Spinal cord (tissue), 10 donors: ENCODE measurements around the gene WDR59. TPM values are rescaled to one million over a fixed set of nuclear protein-coding genes. Genes with fewer than 3 reads are reported as not detected.
"Not testable (repeated sequence)": the region's sequence is repeated elsewhere in the genome, so short reads cannot be mapped to it uniquely, and the experiment has no call there.

ENCODE experiments used
- DNase-seq, 6 donors: peaks; one replicate each; pipeline versions ENCODE4 v3.0.0 to v3.0.0-alpha.2; 2013 to 2015; ENCODE audit warnings: low spot score in 6 of 6, low read depth in 4 of 6
- H3K27ac ChIP-seq: one replicate; pipeline ENCODE4 v1.5.1; 2013; ENCODE audit warnings: low read depth, low read length, control low read depth
- H3K27me3 ChIP-seq: one replicate; pipeline ENCODE4 v1.6.1; 2013; ENCODE audit warnings: low read length; ENCODE audit not compliant: control insufficient read depth, insufficient read depth
- H3K36me3 ChIP-seq: one replicate; pipeline ENCODE4 v1.6.1; 2013; ENCODE audit warnings: low read length; ENCODE audit not compliant: control insufficient read depth, insufficient read depth
- H3K4me1 ChIP-seq: one replicate; pipeline ENCODE4 v1.6.1; 2013; ENCODE audit warnings: low read length; ENCODE audit not compliant: control insufficient read depth, insufficient read depth
- H3K4me3 ChIP-seq: one replicate; pipeline ENCODE4 v1.5.1; 2013; ENCODE audit warnings: low read depth, low read length, control low read depth
- H3K9me3 ChIP-seq: one replicate; pipeline ENCODE4 v1.6.1; 2013; ENCODE audit warnings: low read length; ENCODE audit not compliant: control insufficient read depth, insufficient read depth
- WGBS: methylation state at CpG from one replicate; pipeline ENCODE4 v1.1.5; 2013; ENCODE audit warnings: missing lambda C conversion rate; ENCODE audit not compliant: insufficient coverage; 5-methylcytosine and 5-hydroxymethylcytosine counted together
- polyA plus RNA-seq, 2 donors: library from polyadenylated mRNA; unstranded; fragments of 120-200 nt; gene quantifications; one replicate each; pipeline ENCODE4 v1.2.1, GENCODE V29; 2013; ENCODE audit not compliant: insufficient read length in 2 of 2
- total RNA-seq, 2 donors: library from RNA; depleted of rRNA in 1 of 2; stranded (reverse); fragments of 120-200 nt in 1 of 2; fragments of >200 nt in 1 of 2; gene quantifications; one replicate each; pipeline versions ENCODE4 v1.2.3 to v1.2.4, GENCODE V29; 2013 to 2014
- donor health status: healthy.

WDR59 gene
- total and polyA plus RNA-seq, 4 donors: 30.2 to 103 (median 56.5) TPM

- H3K36me3 ChIP-seq: no peaks in the 10 kb centered on the region
- DNase-seq: peak in 4 of 6 donors; percentile 11 to 81 (median 33)
- H3K27ac ChIP-seq: peak overlapping the region; percentile 67
- H3K27me3 ChIP-seq: no peaks in the 10 kb centered on the region
- no peaks in the 10 kb centered on the region for H3K9me3 ChIP-seq
- WGBS: under 1% methylated on average over 71 of the region's 71 CpGs
- H3K4me1 ChIP-seq: peaks cover 23% of the 10 kb centered on the region
- peak overlapping the region; percentile 77 for H3K4me3 ChIP-seq
These were observed 14.9 kb upstream of the WDR59 start for GRCh38 chr16:74999609-75000480.

GRCh38 chr16:74999219-74999608 is 14.3 kb upstream of the WDR59 start:
- Histone ChIP-seq H3K27me3 (no peaks in the 10 kb centered on the region), H3K36me3 (no peaks in the 10 kb centered on the region), H3K9me3 (no peaks in the 10 kb centered on the region), H3K4me3 (peak overlapping the region; percentile 77), H3K27ac (peak overlapping the region; percentile 61), H3K4me1 (peaks cover 23% of the 10 kb centered on the region)
- WGBS: under 1% methylated on average over 36 of the region's 44 CpGs
- peak in 4 of 6 donors; percentile 15 to 72 (median 44) for DNase-seq

GRCh38 chr16:74998481-74999218 is 13.7 kb upstream of the WDR59 start, which contains the start of gene ZNRF1:
TSS of gene ZNRF1 (plus strand) at chr16:74999024. CDS start at chr16:74999672, 648 bp downstream.
- Histone ChIP-seq H3K36me3 (no peaks in the 10 kb centered on the region), H3K4me1 (peaks cover 23% of the 10 kb centered on the region), H3K9me3 (no peaks in the 10 kb centered on the region), H3K27ac (peak within 1 kb of the TSS; percentile 67), H3K27me3 (no peaks in the 10 kb centered on the region), H3K4me3 (peak within 1 kb of the TSS; percentile 77)
- peak; percentile 58 to 94 (median 76) for DNase-seq
- WGBS: under 1% methylated on average over 58 of the region's 73 CpGs

GRCh38 chr16:74997042-74997491 is 12.1 kb upstream of the WDR59 start:
- WGBS: 95% methylated on average over 4 of the region's 8 CpGs
- no peaks in the 10 kb centered on the region for H3K36me3 ChIP-seq
- H3K4me3 ChIP-seq: no peak overlapping the region
- peaks cover 20% of the 10 kb centered on the region for H3K4me1 ChIP-seq
- no peak overlapping the region for H3K27ac ChIP-seq
- H3K9me3 ChIP-seq: no peaks in the 10 kb centered on the region
- DNase-seq: no peak
- no peaks in the 10 kb centered on the region for H3K27me3 ChIP-seq

- no peaks in the 10 kb centered on the region for H3K9me3 ChIP-seq
- WGBS: no CpG with 5 or more reads among the region's 1 CpG
- DNase-seq: no peak
These were observed 11.1 kb upstream of the WDR59 start for GRCh38 chr16:74995986-74996385.

GRCh38 chr16:74991593-74992403 is 6.9 kb upstream of the WDR59 start:
- no peak for DNase-seq
- no peaks in the 10 kb centered on the region for H3K36me3 ChIP-seq
- H3K9me3 ChIP-seq: no peaks in the 10 kb centered on the region
- WGBS: 74% methylated on average over 8 of the region's 13 CpGs
- no peaks in the 10 kb centered on the region for H3K27me3 ChIP-seq
- no peaks in the 10 kb centered on the region for H3K4me1 ChIP-seq
- no peak overlapping the region for H3K27ac ChIP-seq
- H3K4me3 ChIP-seq: no peak overlapping the region

More at GRCh38 chr16:74995986-74996385, 11.1 kb upstream of the WDR59 start:
- no peak overlapping the region for H3K27ac ChIP-seq
- no peaks in the 10 kb centered on the region for H3K36me3 ChIP-seq
- H3K4me3 ChIP-seq: no peak overlapping the region
- H3K27me3 ChIP-seq: no peaks in the 10 kb centered on the region
- H3K4me1 ChIP-seq: peaks cover 20% of the 10 kb centered on the region

GRCh38 chr16:74991268-74991592 is 6.3 kb upstream of the WDR59 start:
- no peak overlapping the region for H3K27ac ChIP-seq
- H3K4me1 ChIP-seq: no peaks in the 10 kb centered on the region
- no peak overlapping the region for H3K4me3 ChIP-seq
- no peaks in the 10 kb centered on the region for H3K36me3 ChIP-seq
- H3K9me3 ChIP-seq: no peaks in the 10 kb centered on the region
- WGBS: 84% methylated on average over 4 of the region's 5 CpGs
- no peaks in the 10 kb centered on the region for H3K27me3 ChIP-seq
- no peak for DNase-seq

GRCh38 chr16:74990832-74991231 is 5.9 kb upstream of the WDR59 start:
- WGBS: 96% methylated on average over 5 of the region's 10 CpGs
- Histone ChIP-seq H3K9me3 (no peaks in the 10 kb centered on the region), H3K27me3 (no peaks in the 10 kb centered on the region), H3K4me3 (no peak overlapping the region), H3K4me1 (no peaks in the 10 kb centered on the region), H3K36me3 (no peaks in the 10 kb centered on the region), H3K27ac (no peak overlapping the region)
- DNase-seq: no peak

DNA sequence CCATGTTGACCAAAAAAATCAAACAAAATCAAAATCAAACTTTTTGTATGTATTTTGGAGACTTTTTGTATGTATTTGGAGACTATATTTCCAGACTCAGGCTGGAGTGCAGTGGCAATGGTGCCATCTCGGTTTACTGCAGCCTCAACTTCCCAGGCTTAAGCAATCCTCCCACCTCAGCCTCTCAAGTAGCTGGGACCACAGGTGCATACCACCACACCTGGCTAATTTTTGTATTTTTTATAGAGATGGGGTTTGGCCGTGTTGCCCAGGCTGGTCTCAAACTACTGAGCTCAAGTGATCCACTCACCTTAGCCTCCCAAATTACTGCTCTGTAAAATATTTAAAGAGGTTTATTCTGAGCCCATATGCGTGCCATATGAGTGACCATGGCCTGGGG is 4.9 kb upstream of the WDR59 start:
- not testable (repeated sequence) for H3K27me3 ChIP-seq, DNase-seq, H3K27ac ChIP-seq, H3K4me3 ChIP-seq, H3K4me1 ChIP-seq, H3K36me3 ChIP-seq, H3K9me3 ChIP-seq
- 100% methylated on average over 1 of the region's 3 CpGs for WGBS
